ENCODE results near the gene STRA6. TPM values are rescaled to one million over a fixed set of nuclear protein-coding genes. Genes with fewer than 3 reads are reported as not detected.

STRA6 gene
- polyA plus RNA-seq, 1 of the 3 experiments (the other 2 are of a cell fraction) = 27.9 TPM

DNA sequence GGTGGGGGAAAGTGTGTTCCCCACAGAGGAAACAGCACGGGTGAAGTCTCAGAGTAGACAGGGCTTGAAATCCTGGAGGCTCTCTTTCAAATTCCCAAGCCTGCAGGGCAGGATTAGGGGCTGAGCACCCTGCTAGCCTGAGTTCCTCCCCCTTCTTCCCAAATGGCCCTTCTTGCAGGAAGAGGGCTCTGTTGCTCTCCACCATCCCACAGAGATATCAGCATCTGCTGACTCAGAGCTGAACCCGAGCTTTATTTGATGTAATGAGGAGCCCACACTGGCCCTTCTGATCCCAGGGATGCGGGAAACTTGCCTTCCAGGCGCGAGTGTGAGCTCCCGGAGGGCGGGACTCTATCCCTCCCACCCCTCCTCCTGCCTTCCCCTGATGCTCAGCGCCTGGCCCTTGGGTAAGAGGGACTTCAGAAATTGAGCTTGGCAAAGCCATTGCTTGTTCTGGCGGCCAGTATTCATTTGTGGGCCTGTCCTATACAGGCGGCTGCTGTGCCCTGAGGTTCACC lies 1.4 kb upstream of the STRA6 start:
- Histone ChIP-seq H3K4me3 (ENCODE audit: low read depth in 2 of 2, low read length in 1 of 2) (peak overlapping the region; percentile 17 to 50; a peak in 3 of 4 replicates), H3K4me1 (ENCODE audit: control insufficient read depth in 1 of 2, insufficient read depth in 2 of 2, low read depth in 1 of 2, low read length in 1 of 2) (peaks cover 60 to 96% of the 10 kb centered on the region in 2 experiments), H3K79me2 (ENCODE audit: insufficient read depth) (peaks cover 21% of the 10 kb centered on the region; the same call in 1 of the 2 replicates), H2AFZ (ENCODE audit: low read depth) (no peak overlapping the region), H3K36me3 (replicated peaks in 1 of 2; ENCODE audit: control insufficient read depth in 1 of 2, insufficient read depth in 2 of 2, low read length in 1 of 2) (peaks cover 0 to 2% of the 10 kb centered on the region in 2 experiments), H3K9me3 (no peaks in the 10 kb centered on the region), H3K27me3 (ENCODE audit: insufficient read depth) (no peaks in the 10 kb centered on the region), H3F3A (replicated peaks; ENCODE audit: insufficient read depth) (peaks cover 22% of the 10 kb centered on the region), H3K4me2 (peak overlapping the region; percentile 82; the same call in 1 of the 2 replicates), H3K9ac (peak overlapping the region; percentile 50; the same call in 1 of the 2 replicates), H3K9me2 (no peaks in the 10 kb centered on the region), H3K27ac (ENCODE audit: low read depth in 2 of 2, low read length in 1 of 2) (peak overlapping the region; percentile 80 to 97), H4K20me1 (ENCODE audit: insufficient read depth) (no peaks in the 10 kb centered on the region)
- WGBS (ENCODE audit: low lambda C conversion rate) = 28% methylated on average over 3 of the region's 10 CpGs
- CTCF ChIA-PET = interaction anchor here (1.0 to 10.7 kb wide), 14 partner anchors 16 to 118 kb away, joined by 3 to 85 read pairs (median 8); no protein-coding TSS in a partner anchor
- POLR2A ChIA-PET = interaction anchor here (0.7 to 2.7 kb wide), 8 partner anchors 19 to 68 kb away, joined by 3 to 16 read pairs (median 4); no protein-coding TSS in a partner anchor
- peak; percentile 82 for DNase-seq
- TF ChIP-seq, protein P1, sequence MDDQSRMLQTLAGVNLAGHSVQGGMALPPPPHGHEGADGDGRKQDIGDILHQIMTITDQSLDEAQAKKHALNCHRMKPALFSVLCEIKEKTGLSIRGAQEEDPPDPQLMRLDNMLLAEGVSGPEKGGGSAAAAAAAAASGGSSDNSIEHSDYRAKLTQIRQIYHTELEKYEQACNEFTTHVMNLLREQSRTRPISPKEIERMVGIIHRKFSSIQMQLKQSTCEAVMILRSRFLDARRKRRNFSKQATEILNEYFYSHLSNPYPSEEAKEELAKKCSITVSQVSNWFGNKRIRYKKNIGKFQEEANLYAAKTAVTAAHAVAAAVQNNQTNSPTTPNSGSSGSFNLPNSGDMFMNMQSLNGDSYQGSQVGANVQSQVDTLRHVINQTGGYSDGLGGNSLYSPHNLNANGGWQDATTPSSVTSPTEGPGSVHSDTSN (IDR thresholded peaks at IDR 0.05) = no peak
- peak; percentile 35; the same call in 1 of the 2 replicates for TF ChIP-seq MXI1 (IDR thresholded peaks at IDR 0.05; ENCODE audit: low read depth, low read length)
- no peak; the same call in 1 of the 2 replicates for TF ChIP-seq SMC3 (IDR thresholded peaks at IDR 0.05; ENCODE audit: low read depth, low read length)
- no peak for TF ChIP-seq RCOR1 (IDR thresholded peaks at IDR 0.05; ENCODE audit: low read length)
- TF ChIP-seq, protein P2, sequence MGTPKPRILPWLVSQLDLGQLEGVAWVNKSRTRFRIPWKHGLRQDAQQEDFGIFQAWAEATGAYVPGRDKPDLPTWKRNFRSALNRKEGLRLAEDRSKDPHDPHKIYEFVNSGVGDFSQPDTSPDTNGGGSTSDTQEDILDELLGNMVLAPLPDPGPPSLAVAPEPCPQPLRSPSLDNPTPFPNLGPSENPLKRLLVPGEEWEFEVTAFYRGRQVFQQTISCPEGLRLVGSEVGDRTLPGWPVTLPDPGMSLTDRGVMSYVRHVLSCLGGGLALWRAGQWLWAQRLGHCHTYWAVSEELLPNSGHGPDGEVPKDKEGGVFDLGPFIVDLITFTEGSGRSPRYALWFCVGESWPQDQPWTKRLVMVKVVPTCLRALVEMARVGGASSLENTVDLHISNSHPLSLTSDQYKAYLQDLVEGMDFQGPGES (IDR thresholded peaks at IDR 0.05; ENCODE audit: low read depth, low read length) = no peak
- no peak for TF ChIP-seq NRF1 (IDR thresholded peaks at IDR 0.05; ENCODE audit: low read depth, low read length)
- TF ChIP-seq FOSL2 (IDR thresholded peaks at IDR 0.05; ENCODE audit: borderline replicate concordance, low read depth) = no peak; the same call in 1 of the 2 replicates
- TF ChIP-seq EZH2phosphoT487 (IDR thresholded peaks at IDR 0.05; ENCODE audit: borderline replicate concordance, low read depth) = no peak
- no peak for TF ChIP-seq MEF2A (IDR thresholded peaks at IDR 0.05; ENCODE audit: borderline replicate concordance, low read depth)
- TF ChIP-seq, protein P3, sequence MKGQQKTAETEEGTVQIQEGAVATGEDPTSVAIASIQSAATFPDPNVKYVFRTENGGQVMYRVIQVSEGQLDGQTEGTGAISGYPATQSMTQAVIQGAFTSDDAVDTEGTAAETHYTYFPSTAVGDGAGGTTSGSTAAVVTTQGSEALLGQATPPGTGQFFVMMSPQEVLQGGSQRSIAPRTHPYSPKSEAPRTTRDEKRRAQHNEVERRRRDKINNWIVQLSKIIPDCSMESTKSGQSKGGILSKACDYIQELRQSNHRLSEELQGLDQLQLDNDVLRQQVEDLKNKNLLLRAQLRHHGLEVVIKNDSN (IDR thresholded peaks at IDR 0.05; ENCODE audit: borderline replicate concordance, low read depth) = no peak
- TF ChIP-seq, protein P4, sequence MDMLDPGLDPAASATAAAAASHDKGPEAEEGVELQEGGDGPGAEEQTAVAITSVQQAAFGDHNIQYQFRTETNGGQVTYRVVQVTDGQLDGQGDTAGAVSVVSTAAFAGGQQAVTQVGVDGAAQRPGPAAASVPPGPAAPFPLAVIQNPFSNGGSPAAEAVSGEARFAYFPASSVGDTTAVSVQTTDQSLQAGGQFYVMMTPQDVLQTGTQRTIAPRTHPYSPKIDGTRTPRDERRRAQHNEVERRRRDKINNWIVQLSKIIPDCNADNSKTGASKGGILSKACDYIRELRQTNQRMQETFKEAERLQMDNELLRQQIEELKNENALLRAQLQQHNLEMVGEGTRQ (IDR thresholded peaks at IDR 0.05; ENCODE audit: borderline replicate concordance, low read depth, low read length) = no peak
- peak; percentile 39 for TF ChIP-seq RAD21 (IDR thresholded peaks at IDR 0.05; ENCODE audit: low read length)
- TF ChIP-seq EP300 (IDR thresholded peaks at IDR 0.05; ENCODE audit: borderline replicate concordance in 1 of 2, low read depth in 1 of 2, low read length in 1 of 2) = no peak
- TF ChIP-seq FOXJ3 (CRISPR knock-in tag; IDR thresholded peaks at IDR 0.05) = no peak
- no peak for TF ChIP-seq RFX5 (IDR thresholded peaks at IDR 0.05; ENCODE audit: low read length)
- no peak for TF ChIP-seq GABPA (IDR thresholded peaks at IDR 0.05; ENCODE audit: low read depth)
- TF ChIP-seq CHD2 (IDR thresholded peaks at IDR 0.05; ENCODE audit: low read length, partially characterized antibody) = no peak
- TF ChIP-seq TEAD4 (IDR thresholded peaks at IDR 0.05; ENCODE audit: borderline replicate concordance, insufficient read depth) = no peak
- TF ChIP-seq, protein P5, sequence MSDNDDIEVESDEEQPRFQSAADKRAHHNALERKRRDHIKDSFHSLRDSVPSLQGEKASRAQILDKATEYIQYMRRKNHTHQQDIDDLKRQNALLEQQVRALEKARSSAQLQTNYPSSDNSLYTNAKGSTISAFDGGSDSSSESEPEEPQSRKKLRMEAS (IDR thresholded peaks at IDR 0.05; ENCODE audit: low read depth) = 0 out of 2 replicates have a peak, but pooled peaks have one; percentile 38
- peak; percentile 67 for TF ChIP-seq POLR2AphosphoS5 (IDR thresholded peaks at IDR 0.05; ENCODE audit: low read depth, low read length)
- TF ChIP-seq RXRA (IDR thresholded peaks at IDR 0.05; ENCODE audit: borderline replicate concordance, low read depth) = no peak
- no peak for TF ChIP-seq YY1 (IDR thresholded peaks at IDR 0.05; ENCODE audit: low read depth)
- TF ChIP-seq GATA2 (CRISPR knock-in tag; IDR thresholded peaks at IDR 0.05) = no peak
- TF ChIP-seq TCF12 (IDR thresholded peaks at IDR 0.05) = peak; percentile 44; the same call in 1 of the 2 replicates
- TF ChIP-seq NFIC (IDR thresholded peaks at IDR 0.05; ENCODE audit: borderline replicate concordance) = no peak
- TF ChIP-seq TAF1 (IDR thresholded peaks at IDR 0.05; ENCODE audit: borderline replicate concordance, low read depth, low read length) = no peak
- no peak for TF ChIP-seq FOXM1 (IDR thresholded peaks at IDR 0.05; ENCODE audit: low read depth)
- TF ChIP-seq, protein P6, sequence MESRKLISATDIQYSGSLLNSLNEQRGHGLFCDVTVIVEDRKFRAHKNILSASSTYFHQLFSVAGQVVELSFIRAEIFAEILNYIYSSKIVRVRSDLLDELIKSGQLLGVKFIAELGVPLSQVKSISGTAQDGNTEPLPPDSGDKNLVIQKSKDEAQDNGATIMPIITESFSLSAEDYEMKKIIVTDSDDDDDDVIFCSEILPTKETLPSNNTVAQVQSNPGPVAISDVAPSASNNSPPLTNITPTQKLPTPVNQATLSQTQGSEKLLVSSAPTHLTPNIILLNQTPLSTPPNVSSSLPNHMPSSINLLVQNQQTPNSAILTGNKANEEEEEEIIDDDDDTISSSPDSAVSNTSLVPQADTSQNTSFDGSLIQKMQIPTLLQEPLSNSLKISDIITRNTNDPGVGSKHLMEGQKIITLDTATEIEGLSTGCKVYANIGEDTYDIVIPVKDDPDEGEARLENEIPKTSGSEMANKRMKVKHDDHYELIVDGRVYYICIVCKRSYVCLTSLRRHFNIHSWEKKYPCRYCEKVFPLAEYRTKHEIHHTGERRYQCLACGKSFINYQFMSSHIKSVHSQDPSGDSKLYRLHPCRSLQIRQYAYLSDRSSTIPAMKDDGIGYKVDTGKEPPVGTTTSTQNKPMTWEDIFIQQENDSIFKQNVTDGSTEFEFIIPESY (IDR thresholded peaks at IDR 0.05; ENCODE audit: borderline replicate concordance, low read depth) = no peak
- no peak for TF ChIP-seq SIN3A (IDR thresholded peaks at IDR 0.05; ENCODE audit: borderline replicate concordance, low read depth, low read length)
